Frontal cortex (tissue), 4 donors: ENCODE data around the gene AMOTL2. TPM values are rescaled to one million over a fixed set of nuclear protein-coding genes. Genes with fewer than 3 reads are reported as not detected.

Experiments used
- DNase-seq, 2 donors: peaks; one replicate each; pipeline ENCODE4 v3.0.0; 2012; ENCODE audit warnings: low spot score in 2 of 2
- FAIRE-seq: peaks from 2 replicates; lab custom pipeline; 2012; peaks lifted over from hg19 to GRCh38; lab: Jason Lieb, UNC
- total RNA-seq: library from RNA; depleted of rRNA; stranded (reverse); fragments of >200 nt; gene quantifications from one replicate; pipeline ENCODE4 v1.2.3, GENCODE V29; 2014
- donor health status: control.
- donor health status: control.
- donor health status: control.

Gene AMOTL2
- total RNA-seq, 1 donor from 2014 or later: 62.0 TPM

DNA sequence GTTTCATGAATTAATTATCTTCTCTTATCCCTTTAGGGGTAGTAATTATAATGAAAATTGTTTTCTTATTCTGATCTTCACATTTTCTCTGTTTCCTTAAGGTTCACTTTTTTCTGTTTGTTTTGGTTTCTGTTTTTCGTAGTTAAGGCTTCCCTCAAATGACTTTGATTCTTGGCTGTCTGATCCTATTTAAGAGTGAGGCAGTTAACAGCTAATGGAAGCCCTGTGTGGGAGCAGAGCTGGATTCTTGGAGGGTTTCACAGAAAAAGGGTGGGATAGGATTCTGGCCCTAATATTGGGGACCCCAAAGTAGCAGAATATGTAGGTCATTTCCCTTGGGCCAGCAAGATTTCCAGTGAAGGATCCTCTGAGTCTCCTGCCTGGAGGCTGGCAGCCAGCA is 6.8 kb upstream of the AMOTL2 start:
- no peak for DNase-seq
- FAIRE-seq: no peak

DNA sequence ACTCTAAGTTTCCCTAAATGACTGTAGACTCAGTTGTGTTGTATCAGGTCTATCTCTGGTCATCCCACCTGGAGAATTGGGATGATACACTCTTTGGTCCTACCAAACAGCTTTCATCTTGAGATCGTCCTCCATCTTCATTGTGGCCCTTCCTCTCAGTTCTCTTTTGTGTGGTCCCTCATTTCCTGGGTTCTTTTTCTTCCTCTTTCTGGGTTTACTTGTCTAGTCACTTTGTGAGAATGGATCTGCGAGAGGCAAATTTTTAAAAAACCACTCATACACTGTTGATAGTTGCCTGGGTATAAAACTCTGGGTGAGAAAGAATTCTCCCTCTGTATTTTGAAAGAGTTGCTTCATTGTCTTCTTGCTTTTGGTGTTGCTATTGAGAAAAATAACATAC is 6.0 kb upstream of the AMOTL2 start:
- DNase-seq: no peak
- FAIRE-seq: no peak

DNA sequence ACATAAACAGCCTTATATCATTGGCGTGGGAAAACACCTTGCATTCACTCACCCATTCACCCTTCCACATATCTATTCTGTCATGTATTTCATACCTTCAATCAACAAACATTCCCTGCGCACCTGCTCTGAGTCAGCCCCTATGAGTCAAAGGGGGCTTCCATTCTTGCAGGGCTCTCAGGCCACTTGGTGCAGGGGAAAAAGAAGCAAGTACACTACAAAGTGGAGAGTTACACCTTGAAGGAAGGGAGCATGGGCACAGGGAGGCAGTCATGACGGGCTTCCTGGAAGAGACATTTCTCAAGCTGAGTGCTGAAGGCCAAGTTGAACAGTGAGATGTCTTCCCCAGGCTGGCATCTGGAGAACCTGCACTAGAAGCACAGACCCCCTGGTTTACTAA is 4.6 kb upstream of the AMOTL2 start:
- FAIRE-seq (no peak), DNase-seq (no peak)

DNA sequence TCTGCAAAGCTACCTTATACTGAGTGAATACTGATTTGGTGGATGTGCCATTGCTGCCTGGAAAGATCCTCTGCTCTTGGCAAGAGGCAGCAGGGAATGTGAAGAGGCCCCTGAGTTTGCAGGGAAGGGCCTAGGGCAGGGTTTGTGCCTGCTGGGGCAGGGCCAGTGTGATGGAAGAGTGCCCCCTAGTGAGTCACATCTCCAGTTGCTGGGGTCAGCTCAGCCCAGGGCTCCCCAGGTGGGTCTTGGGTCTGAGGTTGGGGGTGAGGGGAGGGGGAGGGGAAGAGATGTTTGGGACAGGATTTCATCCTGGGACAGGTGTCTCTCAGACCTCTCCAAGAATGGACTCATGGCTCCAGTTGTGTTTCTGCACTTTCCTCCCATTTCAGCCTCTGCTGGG is 4.1 kb upstream of the AMOTL2 start:
- FAIRE-seq (no peak), DNase-seq (no peak)

DNA sequence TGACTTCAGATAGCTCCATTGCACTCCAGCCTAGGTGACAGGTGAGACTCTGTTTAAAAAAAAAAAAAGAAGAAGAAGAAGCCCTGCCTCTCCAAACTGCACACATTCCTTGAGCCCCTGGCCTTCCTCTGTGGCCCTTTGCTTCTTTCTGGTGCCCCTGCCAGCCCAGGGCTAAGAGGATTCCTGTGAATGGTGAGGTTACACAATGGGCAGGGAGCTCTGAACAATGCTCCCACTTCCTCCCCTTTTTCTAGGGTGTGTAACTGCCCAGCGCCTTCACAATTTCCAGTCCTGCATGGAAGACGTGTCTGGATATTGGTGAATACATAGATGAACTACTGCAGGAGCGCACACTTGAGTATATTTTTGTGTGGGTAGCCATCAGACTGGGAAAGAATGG is 3.6 kb upstream of the AMOTL2 start:
- FAIRE-seq (no peak), DNase-seq (no peak)

DNA sequence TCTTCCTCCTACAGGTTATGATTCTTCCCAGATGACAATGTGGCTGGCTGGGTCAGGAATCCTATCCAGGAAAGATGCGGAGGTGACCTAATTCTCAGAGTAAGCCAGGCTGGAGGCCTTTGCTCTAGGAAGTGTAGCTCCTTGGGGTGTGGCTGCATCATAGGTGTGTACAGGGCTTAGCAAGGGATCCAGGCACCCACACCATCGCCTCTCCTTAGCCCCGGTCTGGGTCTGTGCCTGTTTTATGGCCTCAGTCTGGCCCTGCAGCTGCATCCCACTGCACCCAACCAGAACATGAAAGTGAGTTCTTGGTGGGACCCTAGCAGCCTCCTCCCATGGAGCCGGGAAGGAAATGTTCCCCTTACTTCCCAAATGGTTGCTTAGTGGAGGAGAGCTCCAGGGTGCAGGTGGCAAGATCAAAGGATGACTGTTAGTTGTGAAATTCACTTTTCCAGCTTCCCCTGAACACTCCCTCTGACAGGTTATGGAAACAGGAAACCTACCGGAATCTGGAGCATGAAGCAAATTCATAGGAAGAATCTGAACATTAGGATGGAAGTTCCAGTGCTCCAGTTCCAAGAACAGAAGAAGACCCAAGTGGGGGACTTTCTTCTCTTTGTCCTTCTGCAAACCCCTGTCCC is 2.7 kb upstream of the AMOTL2 start:
- FAIRE-seq (no peak), DNase-seq (no peak)

DNA sequence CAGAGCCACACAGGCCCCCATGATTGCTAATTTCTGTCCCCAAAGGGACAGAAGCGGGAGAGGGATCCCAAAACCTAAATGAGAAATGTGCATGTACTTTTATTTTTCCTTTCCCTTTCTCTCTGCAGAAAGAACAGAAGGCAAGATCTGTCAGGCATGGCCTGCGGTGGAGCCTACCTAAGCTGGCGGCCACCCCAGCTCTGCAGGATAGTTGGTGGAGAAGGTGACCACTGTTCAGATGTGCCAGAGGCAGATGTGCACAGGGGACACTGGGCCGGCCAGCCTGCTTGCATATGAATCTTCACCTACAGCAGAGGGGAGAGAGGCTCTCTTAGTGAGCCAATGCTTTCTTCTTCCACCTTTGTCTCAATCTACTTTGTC is 2.1 kb upstream of the AMOTL2 start:
- FAIRE-seq: no peak

DNA sequence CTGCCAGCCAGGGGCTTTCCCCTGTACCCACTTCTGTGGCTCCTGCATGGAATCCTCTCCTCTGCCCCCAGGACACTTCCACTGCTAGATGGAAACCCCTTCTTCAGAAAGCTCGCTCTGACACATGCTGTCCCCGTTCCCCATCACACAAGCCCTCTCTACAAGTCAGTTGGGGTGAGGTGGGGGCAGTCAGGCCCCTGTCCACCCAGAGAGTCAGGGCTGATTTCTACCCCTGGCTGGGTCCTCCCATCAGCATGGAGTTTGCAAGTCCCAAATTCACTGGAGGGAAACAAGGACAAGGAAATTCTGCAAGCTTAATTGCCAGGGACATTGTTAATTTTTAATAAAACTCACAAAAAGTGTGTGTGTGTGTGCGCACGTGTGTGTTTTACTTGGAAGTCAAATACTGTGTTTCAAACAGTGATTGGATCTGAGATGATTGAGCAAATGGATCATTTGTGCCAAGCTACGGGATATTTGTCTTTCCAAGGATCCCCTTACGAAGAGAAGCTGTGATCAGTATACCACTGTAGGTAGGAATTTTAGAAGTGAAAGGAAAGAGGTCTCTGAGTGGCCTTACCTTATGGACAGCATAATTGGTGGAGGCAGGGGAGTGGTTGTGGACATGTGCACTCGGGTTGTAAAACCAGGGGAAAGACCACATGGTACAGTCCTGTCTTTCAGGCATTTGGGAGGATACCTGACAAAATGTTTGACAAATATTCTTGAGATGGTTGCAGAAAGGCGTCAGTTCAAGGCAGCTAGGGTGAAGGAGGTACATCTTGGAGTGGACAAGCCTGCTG is 1.5 kb upstream of the AMOTL2 start:
- DNase-seq (no peak), FAIRE-seq (no peak)

More for the DNA sequence above, 2.1 kb upstream of the AMOTL2 start:
- DNase-seq: no peak

DNA sequence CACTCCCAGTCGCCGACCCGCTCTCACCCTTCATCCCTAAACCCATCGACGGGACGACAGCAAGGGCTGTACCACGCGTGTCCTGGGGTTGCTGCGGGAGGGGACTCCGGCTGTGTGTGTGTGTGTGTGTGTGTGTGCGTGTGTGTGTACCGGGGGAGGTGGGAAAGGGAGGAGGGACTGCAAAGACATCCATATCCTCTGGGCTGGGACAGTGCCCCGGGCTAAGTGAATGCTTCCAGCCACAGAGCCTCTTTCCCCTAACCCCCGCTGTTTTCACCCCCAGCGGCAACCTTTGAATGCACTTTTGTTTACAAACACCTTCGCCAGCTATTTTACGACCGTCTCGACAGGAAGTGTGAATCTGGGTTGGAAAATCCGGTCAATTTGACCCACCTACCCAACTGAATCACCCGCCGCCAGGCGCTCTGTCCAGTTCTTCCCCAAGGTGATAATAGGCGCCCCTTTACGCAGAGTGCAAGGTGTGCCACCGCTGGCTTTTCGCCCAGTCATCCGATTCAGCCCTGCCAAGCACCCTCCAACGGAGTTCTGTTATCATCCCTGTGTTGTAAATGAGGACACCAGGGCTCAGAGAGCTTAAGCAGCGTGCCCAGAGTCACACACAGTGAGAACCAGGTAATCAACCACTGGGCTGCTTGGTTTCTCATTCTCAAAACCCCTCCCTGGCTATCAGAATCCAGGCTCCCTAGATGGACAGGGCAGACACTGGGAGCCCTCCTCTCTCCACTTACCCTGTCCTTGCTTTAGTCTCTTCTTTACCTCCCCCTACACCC is 739 bp upstream of the AMOTL2 start:
- DNase-seq (no peak), FAIRE-seq (no peak)

DNA sequence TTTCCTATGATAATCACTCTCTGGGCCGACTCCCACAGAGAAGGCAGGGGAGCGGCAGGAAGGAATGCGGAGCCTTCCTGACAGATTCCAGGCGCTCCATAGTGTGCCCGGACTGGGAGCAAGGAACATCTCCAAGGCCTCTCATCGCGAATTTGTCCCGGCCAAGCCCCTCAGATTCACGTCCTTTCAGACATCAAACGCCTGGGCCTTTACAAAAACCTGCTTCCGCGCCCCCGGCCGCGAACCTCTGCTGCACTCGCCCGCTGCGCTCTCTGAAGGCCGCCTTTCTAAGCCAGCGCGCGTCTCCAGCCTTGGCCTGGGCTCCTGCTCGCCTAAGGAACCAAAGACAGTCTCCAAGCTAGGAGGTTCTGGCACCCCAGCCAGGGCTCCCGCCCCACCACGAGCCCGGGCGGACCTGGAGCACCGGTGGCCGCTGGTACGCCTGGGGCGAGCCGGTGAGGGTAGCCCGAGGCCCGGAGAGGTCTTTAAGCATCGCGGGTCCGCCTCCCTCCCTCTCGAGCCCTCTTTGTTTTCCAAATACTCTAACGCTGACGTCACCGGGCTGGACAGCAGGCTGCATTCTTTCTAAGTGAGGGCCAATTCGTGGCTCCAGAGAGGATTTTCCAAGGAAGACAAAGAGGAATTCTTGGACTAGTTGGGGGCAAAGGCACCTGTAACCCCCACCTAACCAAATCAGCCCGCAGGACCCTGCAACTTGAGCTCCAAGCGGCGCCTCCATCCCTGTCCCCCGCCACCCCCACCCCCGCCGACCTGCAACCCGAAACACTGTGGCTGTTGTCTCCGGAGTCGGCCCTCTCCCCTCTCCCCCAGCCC is 759 bp downstream of the AMOTL2 start:
- no peak for FAIRE-seq
- peak; percentile 87 to 90 for DNase-seq

DNA sequence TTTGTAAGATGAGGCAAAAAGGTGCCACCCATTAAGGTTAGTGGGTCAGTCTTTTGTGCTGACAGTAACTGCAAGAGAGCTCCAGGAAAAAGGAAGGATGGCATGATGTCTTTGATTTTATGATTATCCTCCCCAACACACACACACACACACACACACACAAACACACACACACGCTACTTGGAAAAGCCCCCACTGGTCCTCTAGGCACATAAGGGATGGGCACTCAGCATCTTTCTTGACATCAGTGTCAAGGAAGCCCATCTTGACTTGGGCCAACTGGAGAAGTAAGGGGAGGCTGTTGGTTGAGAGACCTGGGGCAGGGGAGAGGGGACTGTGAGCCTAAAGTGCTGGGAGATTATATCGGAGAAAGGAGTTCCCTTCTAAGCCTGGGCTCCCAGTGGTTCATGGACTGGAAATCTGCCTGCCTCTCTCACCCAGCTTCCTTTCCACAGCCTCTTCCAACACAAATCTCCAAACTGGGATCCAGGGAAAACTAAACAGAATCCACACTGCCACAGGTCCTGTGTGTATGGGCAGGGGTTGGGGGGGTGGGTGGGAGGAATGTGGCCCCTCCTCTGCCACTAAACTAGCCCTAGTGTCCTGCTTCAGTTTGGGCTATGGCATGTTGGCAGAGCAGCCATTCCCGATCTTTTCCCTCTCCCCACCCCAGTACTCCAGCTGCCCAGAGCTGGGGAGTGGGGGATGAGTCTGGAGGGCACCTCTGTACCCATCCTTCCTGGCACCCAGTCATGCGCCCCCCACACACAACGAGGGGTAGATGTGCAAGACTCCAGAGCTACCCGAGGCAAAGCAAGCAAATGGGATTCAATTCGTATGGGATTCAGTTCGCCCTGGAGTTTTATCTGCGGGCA is 1.6 kb downstream of the AMOTL2 start:
- no peak for FAIRE-seq

DNA sequence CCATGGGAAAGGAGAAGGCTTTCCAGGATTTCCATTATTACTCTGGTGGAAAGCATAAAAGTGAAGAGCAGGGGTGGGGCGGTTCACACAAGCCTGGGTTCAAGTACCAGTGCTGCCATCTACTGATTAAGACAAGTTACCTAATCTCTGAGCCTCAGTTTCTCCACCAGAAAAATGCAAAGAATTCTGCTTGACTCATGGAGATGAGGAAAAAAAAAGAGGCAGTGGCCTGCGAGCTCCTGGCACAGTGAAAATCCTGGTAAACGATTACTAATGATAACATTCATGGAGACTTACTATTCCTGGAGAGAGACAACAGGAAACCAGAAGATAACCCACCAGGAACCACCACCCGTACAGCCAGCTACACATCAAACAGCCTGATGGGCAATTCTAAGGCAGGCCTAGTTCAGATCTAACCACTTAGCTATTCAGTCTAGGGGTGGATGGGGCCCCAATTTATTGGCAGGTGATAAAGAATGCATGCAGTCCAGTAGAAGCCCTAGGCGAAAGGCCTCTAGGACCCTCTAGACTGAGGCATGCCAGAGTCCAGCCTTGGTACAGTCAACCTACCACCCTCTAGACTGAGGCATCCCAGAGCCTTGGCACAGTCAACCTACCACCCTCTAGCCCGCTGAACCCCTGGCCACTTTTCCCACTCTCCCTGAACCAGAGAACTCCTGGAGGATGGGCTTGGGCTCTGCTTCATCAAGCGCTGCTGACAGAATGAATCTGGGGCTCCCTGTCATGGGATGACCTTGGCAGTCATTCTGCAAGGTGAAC is 2.5 kb downstream of the AMOTL2 start:
- no peak for DNase-seq

More for the DNA sequence above, 1.6 kb downstream of the AMOTL2 start:
- no peak for DNase-seq

DNA sequence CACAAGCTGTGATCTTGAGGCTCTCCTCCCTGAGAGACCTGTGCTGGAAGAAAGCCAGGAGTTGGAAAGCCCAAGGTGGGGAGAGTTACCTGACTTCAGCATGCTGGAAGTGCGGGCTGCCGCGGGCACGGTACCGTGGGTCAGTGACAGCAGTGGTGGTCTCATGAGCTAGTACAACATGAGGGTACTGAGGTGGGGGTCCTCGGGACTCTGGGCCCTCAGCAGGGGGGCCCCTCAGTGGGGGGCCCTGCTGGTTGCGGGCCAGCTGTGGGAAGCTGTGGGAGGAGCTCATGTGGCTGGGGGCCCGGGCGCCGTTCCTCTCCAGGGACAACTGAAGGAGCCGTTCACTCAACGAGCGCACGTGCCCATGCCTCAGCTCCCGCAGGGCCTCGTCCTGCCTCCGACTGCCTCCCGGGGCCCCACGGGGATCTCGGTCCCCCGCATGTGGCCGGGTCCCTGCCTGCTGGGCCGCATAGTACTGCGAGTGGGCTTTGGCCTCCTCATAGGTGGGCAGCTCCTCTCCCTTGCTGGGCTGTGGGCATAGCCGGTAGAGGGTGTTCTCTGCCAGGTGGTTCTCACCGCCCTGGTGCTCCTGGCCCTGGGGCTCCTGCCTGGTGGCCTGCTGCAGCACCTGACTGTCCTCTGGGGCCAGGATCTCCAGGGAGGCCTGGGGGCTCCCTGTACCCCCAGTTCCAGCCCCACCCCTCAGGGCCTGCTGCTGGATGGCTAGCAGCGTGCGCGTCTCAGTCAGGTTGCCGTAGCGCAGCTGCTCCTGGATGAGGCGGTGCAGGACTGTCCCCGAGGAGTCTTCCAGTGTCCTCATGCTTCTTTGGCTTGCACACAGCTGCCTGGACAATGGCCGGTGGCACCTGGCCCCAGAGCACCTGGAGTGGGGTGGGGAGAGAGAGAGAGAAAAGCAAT is 3.4 kb downstream of the AMOTL2 start:
- FAIRE-seq (no peak), DNase-seq (no peak)

More for the DNA sequence above, 2.5 kb downstream of the AMOTL2 start:
- FAIRE-seq: no peak

DNA sequence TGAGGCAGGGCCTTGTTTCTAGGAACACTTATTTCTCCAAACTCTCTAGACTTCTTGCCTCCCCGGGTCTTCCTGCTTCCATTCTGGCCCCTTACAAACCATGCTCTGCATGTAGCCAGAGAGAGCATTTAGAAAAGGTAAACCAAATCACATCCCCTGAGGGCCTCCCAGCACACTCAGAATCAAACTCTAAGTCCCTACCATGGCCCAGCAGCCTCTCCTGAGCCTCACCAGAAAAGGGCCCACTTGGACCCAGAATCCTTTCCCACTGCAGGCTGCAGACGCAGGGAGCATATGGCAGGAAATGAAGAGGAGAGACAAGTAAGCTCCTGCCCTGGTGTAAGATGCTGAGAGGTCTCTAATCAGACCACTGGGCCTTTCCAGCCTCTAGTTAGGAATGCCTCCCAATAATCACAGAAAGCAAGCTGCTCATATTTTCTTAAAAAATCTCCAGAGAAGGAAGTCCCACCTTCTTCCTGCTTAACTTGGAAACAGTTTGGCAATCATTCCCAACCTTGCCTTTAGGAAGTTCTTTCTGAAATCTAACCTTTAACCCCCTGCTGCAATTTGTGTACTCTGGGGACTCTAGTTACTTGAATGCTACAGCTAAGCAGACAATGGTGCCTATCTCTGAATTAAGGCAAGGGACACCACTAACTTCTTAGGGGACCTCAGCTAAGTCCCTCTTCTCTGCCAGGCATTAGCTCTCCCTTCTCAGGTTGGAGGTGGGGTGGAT is 4.2 kb downstream of the AMOTL2 start:
- no peak for DNase-seq
- FAIRE-seq: no peak

DNA sequence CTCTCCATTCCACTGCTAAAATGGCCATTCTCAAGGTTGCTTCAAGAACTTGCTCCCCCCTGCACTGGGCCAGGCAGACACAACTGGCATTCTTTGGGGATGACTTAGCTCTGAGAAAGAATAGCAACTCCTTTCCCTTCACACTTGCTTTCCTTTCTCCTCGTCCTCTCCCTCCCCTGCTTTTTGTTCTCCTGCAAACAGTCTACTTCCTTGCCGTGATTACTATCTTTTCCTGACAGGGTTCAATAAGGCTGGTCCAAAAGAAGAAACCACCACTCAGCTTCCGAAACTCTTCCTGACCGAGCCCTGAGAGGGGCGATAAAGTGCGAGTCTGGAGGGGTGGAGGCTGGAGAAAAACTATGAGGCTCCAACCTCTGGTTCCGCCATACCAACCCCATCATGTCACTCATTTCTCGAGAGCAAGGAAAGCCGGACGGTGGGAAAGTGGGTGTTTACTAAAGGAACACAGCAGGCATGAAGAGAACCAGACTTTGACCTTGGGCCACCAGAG is 5.0 kb downstream of the AMOTL2 start:
- FAIRE-seq (no peak), DNase-seq (no peak)

DNA sequence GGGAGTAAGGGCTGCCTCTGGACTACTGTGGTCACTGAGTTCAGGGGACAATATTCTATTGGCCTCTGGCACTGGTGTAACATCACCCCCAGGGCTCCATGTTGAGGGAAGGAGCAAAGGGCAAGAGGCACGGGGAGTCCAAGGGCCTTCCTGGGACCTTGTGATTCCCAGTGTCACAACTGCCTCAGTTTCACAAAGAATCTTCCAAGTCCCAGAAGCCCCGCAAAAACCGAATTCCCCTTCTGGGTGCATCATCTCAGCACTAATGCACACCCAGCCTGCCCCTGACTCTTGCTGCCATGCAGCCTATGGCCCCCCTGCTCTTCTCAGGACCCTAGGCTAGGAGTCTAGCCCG is 5.5 kb downstream of the AMOTL2 start:
- FAIRE-seq (no peak), DNase-seq (no peak)
